ENCODE measurements around the gene HLA-DQA1.

The HLA-DQA1 gene

DNA sequence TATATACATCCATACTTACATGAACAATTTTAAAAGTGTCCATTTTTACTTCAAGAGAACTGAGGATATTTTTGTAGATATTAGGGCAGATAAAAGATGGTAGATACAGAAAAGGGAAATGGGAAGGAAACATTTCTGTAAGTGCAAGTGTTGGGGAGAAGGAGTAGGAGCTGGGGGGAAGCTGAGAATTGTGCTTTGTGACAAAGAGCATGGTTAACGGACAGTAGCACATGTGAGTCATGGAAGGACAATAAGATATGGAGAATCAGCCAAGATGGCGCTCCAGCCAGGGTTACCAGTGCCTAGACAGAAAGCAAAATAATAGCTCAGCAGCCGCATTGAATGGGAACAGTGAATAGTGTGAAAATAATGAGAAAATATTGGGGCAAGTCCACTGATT is 34.8 kb upstream of the HLA-DQA1 start:
- Histone ChIP-seq H3K36me3 (no peaks in the 10 kb centered on the region), H3K4me3 (no peak overlapping the region), H3K27ac (no peak overlapping the region), H3K9me3 (no peaks in the 10 kb centered on the region), H3K27me3 (no peaks in the 10 kb centered on the region), H3K4me1 (no peaks in the 10 kb centered on the region)
- TF ChIP-seq, protein P1, sequence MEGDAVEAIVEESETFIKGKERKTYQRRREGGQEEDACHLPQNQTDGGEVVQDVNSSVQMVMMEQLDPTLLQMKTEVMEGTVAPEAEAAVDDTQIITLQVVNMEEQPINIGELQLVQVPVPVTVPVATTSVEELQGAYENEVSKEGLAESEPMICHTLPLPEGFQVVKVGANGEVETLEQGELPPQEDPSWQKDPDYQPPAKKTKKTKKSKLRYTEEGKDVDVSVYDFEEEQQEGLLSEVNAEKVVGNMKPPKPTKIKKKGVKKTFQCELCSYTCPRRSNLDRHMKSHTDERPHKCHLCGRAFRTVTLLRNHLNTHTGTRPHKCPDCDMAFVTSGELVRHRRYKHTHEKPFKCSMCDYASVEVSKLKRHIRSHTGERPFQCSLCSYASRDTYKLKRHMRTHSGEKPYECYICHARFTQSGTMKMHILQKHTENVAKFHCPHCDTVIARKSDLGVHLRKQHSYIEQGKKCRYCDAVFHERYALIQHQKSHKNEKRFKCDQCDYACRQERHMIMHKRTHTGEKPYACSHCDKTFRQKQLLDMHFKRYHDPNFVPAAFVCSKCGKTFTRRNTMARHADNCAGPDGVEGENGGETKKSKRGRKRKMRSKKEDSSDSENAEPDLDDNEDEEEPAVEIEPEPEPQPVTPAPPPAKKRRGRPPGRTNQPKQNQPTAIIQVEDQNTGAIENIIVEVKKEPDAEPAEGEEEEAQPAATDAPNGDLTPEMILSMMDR (IDR thresholded peaks at IDR 0.05): no peak
- intact Hi-C loops (cut with DNase I; ENCODE audit: low total_unique reads): no loop called here
- DNase-seq: no peak

DNA sequence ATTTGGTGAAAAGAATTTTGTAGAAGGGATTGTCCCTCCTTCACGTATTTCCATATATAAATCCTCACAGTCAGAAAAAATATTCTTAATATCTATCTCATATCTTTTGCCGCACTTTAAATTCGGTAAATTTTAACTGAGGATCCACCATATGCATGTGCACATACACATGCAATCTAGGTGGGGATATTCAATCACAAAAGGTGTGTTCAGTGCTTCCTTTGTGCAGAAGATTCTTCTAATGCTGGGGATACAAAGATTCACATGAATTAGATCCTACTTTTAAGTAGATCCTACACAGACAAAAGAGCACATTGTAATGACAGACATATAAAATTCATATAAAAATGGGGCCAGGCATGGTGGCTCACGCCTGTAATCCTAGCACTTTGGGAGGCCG is 34.0 kb upstream of the HLA-DQA1 start:
- intact Hi-C loops (cut with DNase I; ENCODE audit: low total_unique reads): no loop called here
- H3K4me3 ChIP-seq: no peak overlapping the region
- TF ChIP-seq, protein P1 (IDR thresholded peaks at IDR 0.05): no peak
- no peaks in the 10 kb centered on the region for H3K9me3 ChIP-seq
- H3K27me3 ChIP-seq: no peaks in the 10 kb centered on the region
- no peak overlapping the region for H3K27ac ChIP-seq
- H3K36me3 ChIP-seq: no peaks in the 10 kb centered on the region
- H3K4me1 ChIP-seq: no peaks in the 10 kb centered on the region
- no peak for DNase-seq

DNA sequence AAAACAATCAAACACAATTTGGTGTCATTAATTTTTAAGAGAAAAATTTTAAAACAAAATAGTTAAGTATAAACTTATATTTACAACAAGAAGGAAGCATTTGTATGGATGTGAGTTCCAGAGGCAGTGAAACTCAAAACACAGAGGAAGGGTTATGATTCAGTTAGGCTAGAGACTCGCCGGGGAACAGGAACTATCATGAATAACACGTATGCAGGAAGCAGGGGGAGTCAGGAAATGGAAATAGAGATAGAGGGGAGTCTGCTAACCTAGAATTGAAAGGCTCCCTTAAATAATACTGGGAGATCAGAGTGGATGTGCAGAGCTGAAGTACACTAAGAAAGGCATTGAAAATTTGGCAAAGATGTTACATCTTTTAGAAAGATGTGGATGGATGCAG is 33.3 kb upstream of the HLA-DQA1 start:
- Histone ChIP-seq H3K27ac (no peak overlapping the region), H3K4me3 (no peak overlapping the region), H3K36me3 (no peaks in the 10 kb centered on the region), H3K27me3 (no peaks in the 10 kb centered on the region), H3K4me1 (no peaks in the 10 kb centered on the region), H3K9me3 (no peaks in the 10 kb centered on the region)
- TF ChIP-seq, protein P1 (IDR thresholded peaks at IDR 0.05): no peak
- no peak for DNase-seq
- intact Hi-C loops (cut with DNase I; ENCODE audit: low total_unique reads): no loop called here

DNA sequence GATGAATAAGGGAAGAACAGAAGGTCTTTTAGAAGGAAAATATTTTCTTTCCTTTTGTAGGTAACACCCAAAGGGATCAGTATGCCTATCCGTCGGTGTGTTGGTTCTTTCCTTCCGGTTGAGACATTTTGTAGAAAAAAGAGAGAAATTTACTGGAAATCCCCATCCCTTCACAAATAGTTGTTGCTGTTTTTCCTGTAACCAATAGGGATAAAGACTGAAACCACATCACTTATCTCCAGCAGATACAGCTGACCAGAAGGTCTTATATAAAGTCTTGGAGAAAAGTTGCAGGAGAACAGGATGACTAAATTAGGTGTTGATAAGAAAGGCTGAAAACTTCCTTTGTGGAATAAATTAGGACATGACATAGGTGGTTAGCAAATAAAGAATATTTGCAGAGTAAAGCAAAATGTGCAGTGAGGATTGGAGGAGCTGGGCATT is 32.8 kb upstream of the HLA-DQA1 start:
- no peaks in the 10 kb centered on the region for H3K27me3 ChIP-seq
- H3K4me3 ChIP-seq: no peak overlapping the region
- TF ChIP-seq, protein P1 (IDR thresholded peaks at IDR 0.05): no peak
- no peaks in the 10 kb centered on the region for H3K4me1 ChIP-seq
- H3K9me3 ChIP-seq: no peaks in the 10 kb centered on the region
- DNase-seq: no peak
- intact Hi-C loops (cut with DNase I; ENCODE audit: low total_unique reads): no loop called here
- no peaks in the 10 kb centered on the region for H3K36me3 ChIP-seq
- no peak overlapping the region for H3K27ac ChIP-seq

DNA sequence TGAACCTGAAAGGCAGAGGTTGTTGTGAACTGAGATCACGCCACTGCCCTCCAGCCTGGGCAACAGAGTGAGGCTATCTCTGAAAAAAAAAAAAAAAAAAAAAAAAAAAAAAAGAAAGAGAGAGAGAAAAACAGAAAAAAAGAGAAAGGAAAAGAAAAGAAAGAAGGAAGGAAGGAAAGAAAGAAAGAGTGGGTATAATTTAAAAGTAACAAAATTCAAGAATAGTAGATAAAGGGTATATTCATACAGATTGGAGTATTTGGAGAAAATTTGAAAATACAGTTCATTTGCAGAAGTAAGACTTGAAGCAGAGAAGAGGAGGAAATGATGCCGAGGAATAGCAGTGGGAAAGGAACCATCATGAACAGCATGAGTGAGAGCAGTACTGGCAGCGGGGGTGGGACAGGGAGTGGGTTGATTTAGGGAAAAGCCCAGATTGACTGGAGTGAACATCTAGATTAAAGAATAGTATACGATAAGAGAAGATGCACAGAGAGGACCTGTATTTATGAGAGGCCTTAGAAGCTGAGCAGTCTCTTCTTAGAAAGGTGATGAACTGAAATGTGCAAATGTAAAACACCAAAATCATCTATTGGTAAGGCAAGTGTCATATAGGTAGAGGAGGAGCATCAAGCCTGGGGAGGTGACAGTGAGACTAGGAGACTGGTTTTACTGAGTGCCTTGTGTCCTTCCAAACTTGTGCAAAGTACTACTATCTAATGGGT is 29.8 kb upstream of the HLA-DQA1 start:
- no peak overlapping the region for H3K27ac ChIP-seq

More for the DNA sequence above, 29.8 kb upstream of the HLA-DQA1 start:
- intact Hi-C loops (cut with DNase I; ENCODE audit: low total_unique reads): loop anchor here (5.0 kb wide), 1 partner anchor 965 kb away; no protein-coding TSS in a partner anchor
- no peak for DNase-seq
- Histone ChIP-seq H3K36me3 (no peaks in the 10 kb centered on the region), H3K4me1 (no peaks in the 10 kb centered on the region), H3K27me3 (no peaks in the 10 kb centered on the region), H3K9me3 (no peaks in the 10 kb centered on the region), H3K4me3 (no peak overlapping the region)
- TF ChIP-seq, protein P1 (IDR thresholded peaks at IDR 0.05): no peak
